ENCODE measurements around the gene CROCC. TPM values are rescaled to one million over a fixed set of nuclear protein-coding genes. Genes with fewer than 3 reads are reported as not detected.

CROCC gene
- total RNA-seq, 1 experiment from 2014 or later, result 30.2 TPM

- CTCF ChIA-PET, result no interaction called here
- BruUV-seq (replicated peaks), result no TSS peak
- intact Hi-C loops (cut with micrococcal nuclease; ENCODE audit: unreplicated experiment), result no loop called here
- peaks cover 4% of the 10 kb centered on the region for H3K36me3 ChIP-seq (ENCODE audit: insufficient read depth, low read length, poor library complexity, severe bottlenecking)
- H3K9me3 ChIP-seq (ENCODE audit: low read depth, low read length, poor library complexity, severe bottlenecking), result no peaks in the 10 kb centered on the region
- H3K4me3 ChIP-seq (ENCODE audit: low read depth, low read length, poor library complexity, severe bottlenecking), result no peak overlapping the region
- no peaks in the 10 kb centered on the region for H3K4me1 ChIP-seq (ENCODE audit: insufficient read depth, low read length, poor library complexity, severe bottlenecking)
- no peak overlapping the region for H3K27ac ChIP-seq (ENCODE audit: low read depth, low read length, poor library complexity, severe bottlenecking)
- no peaks in the 10 kb centered on the region for H3K27me3 ChIP-seq (replicated peaks; ENCODE audit: insufficient read depth, low read depth, low read length, poor library complexity)
- DNase-seq (ENCODE audit: low spot score), result no peak
- TF ChIP-seq EZH2 (IDR thresholded peaks at IDR 0.05; ENCODE audit: borderline replicate concordance, low read depth, low read length, poor library complexity, severe bottlenecking) (no peak), CTCF (conservative IDR thresholded peaks at IDR 0.05; ENCODE audit: low read depth, low read length) (no peak)
- POLR2A ChIA-PET (ENCODE audit: low non-redundant PET), result no interaction called here
These were observed 76.9 kb downstream of the CROCC start for GRCh38 chr1:16998589-16998988.

- H3K4me3 ChIP-seq (ENCODE audit: low read depth, low read length, poor library complexity, severe bottlenecking), result no peak overlapping the region
- H3K4me1 ChIP-seq (ENCODE audit: insufficient read depth, low read length, poor library complexity, severe bottlenecking), result no peaks in the 10 kb centered on the region
- no peak for TF ChIP-seq EZH2 (IDR thresholded peaks at IDR 0.05; ENCODE audit: borderline replicate concordance, low read depth, low read length, poor library complexity, severe bottlenecking)
- no peak for TF ChIP-seq CTCF (conservative IDR thresholded peaks at IDR 0.05; ENCODE audit: low read depth, low read length)
- BruUV-seq (replicated peaks), result no TSS peak
- no peaks in the 10 kb centered on the region for H3K9me3 ChIP-seq (ENCODE audit: low read depth, low read length, poor library complexity, severe bottlenecking)
- intact Hi-C loops (cut with micrococcal nuclease; ENCODE audit: unreplicated experiment), result no loop called here
- ChIA-PET CTCF (interaction anchor here (0.8 kb wide), 1 partner anchor 14 kb away, joined by 5 read pairs; no protein-coding TSS in a partner anchor), POLR2A (ENCODE audit: low non-redundant PET) (no interaction called here)
- H3K36me3 ChIP-seq (ENCODE audit: insufficient read depth, low read length, poor library complexity, severe bottlenecking), result peaks cover 8% of the 10 kb centered on the region
- H3K27me3 ChIP-seq (replicated peaks; ENCODE audit: insufficient read depth, low read depth, low read length, poor library complexity), result no peaks in the 10 kb centered on the region
- no peak for DNase-seq (ENCODE audit: low spot score)
- no peak overlapping the region for H3K27ac ChIP-seq (ENCODE audit: low read depth, low read length, poor library complexity, severe bottlenecking)
These were observed 78.1 kb downstream of the CROCC start for GRCh38 chr1:16999863-17000262.

GRCh38 chr1:17001760-17002523 is 80.2 kb downstream of the CROCC start:
- Histone ChIP-seq H3K9me3 (ENCODE audit: low read depth, low read length, poor library complexity, severe bottlenecking) (no peaks in the 10 kb centered on the region), H3K36me3 (ENCODE audit: insufficient read depth, low read length, poor library complexity, severe bottlenecking) (peaks cover 11% of the 10 kb centered on the region), H3K27ac (ENCODE audit: low read depth, low read length, poor library complexity, severe bottlenecking) (no peak overlapping the region), H3K27me3 (replicated peaks; ENCODE audit: insufficient read depth, low read depth, low read length, poor library complexity) (no peaks in the 10 kb centered on the region), H3K4me1 (ENCODE audit: insufficient read depth, low read length, poor library complexity, severe bottlenecking) (no peaks in the 10 kb centered on the region), H3K4me3 (ENCODE audit: low read depth, low read length, poor library complexity, severe bottlenecking) (no peak overlapping the region)
- no peak for DNase-seq (ENCODE audit: low spot score)
- intact Hi-C loops (cut with micrococcal nuclease; ENCODE audit: unreplicated experiment), result no loop called here
- BruUV-seq (replicated peaks), result no TSS peak
- TF ChIP-seq CTCF (conservative IDR thresholded peaks at IDR 0.05; ENCODE audit: low read depth, low read length), result no peak
- TF ChIP-seq EZH2 (IDR thresholded peaks at IDR 0.05; ENCODE audit: borderline replicate concordance, low read depth, low read length, poor library complexity, severe bottlenecking), result no peak
- ChIA-PET CTCF (no interaction called here), POLR2A (ENCODE audit: low non-redundant PET) (interaction anchor here (0.6 kb wide), 1 partner anchor 103 kb away, joined by 10 read pairs; no protein-coding TSS in a partner anchor)
